ENCODE results near the gene ZNF232. TPM values are rescaled to one million over a fixed set of nuclear protein-coding genes. Genes with fewer than 3 reads are reported as not detected.
"Not testable (repeated sequence)": the region's sequence is repeated elsewhere in the genome, so short reads cannot be mapped to it uniquely, and the experiment has no call there.

ZNF232 gene
- total RNA-seq, 1 experiment from 2014 or later, result 7.5 TPM

GRCh38 chr17:5139458-5139732 lies 27.7 kb upstream of the ZNF232 start:
- POLR2A ChIA-PET, result no interaction called here
- Mint-ChIP-seq H3K4me1 (ENCODE audit: low read depth, unreplicated experiment) (no peaks in the 10 kb centered on the region), H3K27ac (ENCODE audit: unreplicated experiment) (no peak overlapping the region), H3K9me3 (ENCODE audit: unreplicated experiment) (no peaks in the 10 kb centered on the region), H3K36me3 (ENCODE audit: insufficient read depth, unreplicated experiment) (no peaks in the 10 kb centered on the region), H3K27me3 (ENCODE audit: insufficient read depth, unreplicated experiment) (no peaks in the 10 kb centered on the region), H3K4me3 (ENCODE audit: unreplicated experiment) (no peak overlapping the region)
- CTCF ChIA-PET, result no interaction called here
- no TSS peak for BruUV-seq (replicated peaks)
- H3K4me3 ChIP-seq (ENCODE audit: low read depth, low read length), result no peak overlapping the region
- no peak for TF ChIP-seq CTCF (IDR thresholded peaks at IDR 0.05; ENCODE audit: insufficient read depth in 1 of 2, low read depth in 1 of 2, low read length in 1 of 2, severe bottlenecking in 1 of 2, unreplicated experiment in 1 of 2)
- no peaks in the 10 kb centered on the region for H3K36me3 ChIP-seq (ENCODE audit: control insufficient read depth, insufficient read depth, low read length)
- H3K4me1 ChIP-seq, result no peaks in the 10 kb centered on the region
- intact Hi-C loops (cut with micrococcal nuclease; ENCODE audit: unreplicated experiment), result no loop called here
- no peaks in the 10 kb centered on the region for H3K9me3 ChIP-seq
- no peaks in the 10 kb centered on the region for H3K27me3 ChIP-seq (replicated peaks; ENCODE audit: control insufficient read depth, insufficient read depth, low read length)
- no peak for DNase-seq

DNA sequence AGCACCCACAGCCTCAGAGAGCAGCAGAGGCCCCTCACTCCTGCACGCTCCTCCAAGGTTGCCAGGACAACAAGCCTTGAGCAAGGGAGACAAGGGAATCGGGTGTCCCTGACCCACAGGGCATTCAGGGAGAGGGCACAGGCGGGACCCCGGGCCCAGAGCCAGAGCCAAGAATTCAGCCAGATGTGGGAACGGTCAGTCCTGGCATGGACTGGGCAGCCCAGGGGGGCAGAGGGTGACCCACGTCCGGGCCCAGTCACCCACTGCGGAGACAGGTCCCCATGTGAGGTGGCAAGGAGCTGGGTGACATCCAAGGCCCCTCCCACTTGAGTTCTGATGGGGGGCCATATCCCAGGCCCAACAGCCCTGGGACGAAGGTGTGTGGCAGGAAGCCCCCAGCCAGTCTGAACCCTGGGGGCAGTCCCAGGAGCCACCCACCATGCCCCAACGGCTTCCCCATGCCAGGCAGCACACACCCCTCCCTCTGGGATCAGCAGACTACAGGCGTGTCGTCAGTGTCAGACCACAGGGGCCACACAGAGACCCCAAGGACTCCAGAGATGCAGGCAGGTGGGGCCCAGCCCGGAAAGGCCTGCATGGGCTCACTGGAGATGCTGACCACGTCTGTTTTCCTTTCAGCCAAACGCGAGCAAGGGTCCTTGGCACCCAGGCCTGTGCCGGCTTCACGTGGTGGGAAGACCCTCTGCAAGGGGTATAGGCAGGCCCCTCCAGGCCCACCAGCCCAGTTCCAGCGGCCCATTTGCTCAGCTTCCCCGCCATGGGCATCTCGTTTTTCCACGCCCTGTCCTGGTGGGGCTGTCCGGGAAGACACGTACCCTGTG lies 27.2 kb upstream of the ZNF232 start:
- ChIA-PET POLR2A (no interaction called here), CTCF (no interaction called here)
- H3K4me3 Mint-ChIP-seq (ENCODE audit: unreplicated experiment), result no peak overlapping the region
- Histone ChIP-seq H3K9me3 (no peaks in the 10 kb centered on the region), H3K4me1 (no peaks in the 10 kb centered on the region), H3K4me3 (ENCODE audit: low read depth, low read length) (no peak overlapping the region), H3K27me3 (replicated peaks; ENCODE audit: control insufficient read depth, insufficient read depth, low read length) (no peaks in the 10 kb centered on the region), H3K36me3 (ENCODE audit: control insufficient read depth, insufficient read depth, low read length) (no peaks in the 10 kb centered on the region)
- no peaks in the 10 kb centered on the region for H3K9me3 Mint-ChIP-seq (ENCODE audit: unreplicated experiment)
- intact Hi-C loops (cut with micrococcal nuclease; ENCODE audit: unreplicated experiment), result no loop called here
- TF ChIP-seq CTCF (IDR thresholded peaks at IDR 0.05; ENCODE audit: insufficient read depth in 1 of 2, low read depth in 1 of 2, low read length in 1 of 2, severe bottlenecking in 1 of 2, unreplicated experiment in 1 of 2), result no peak
- no peak overlapping the region for H3K27ac Mint-ChIP-seq (ENCODE audit: unreplicated experiment)
- no peaks in the 10 kb centered on the region for H3K36me3 Mint-ChIP-seq (ENCODE audit: insufficient read depth, unreplicated experiment)
- no TSS peak for BruUV-seq (replicated peaks)
- H3K4me1 Mint-ChIP-seq (ENCODE audit: low read depth, unreplicated experiment), result no peaks in the 10 kb centered on the region
- no peak for DNase-seq
- H3K27me3 Mint-ChIP-seq (ENCODE audit: insufficient read depth, unreplicated experiment), result no peaks in the 10 kb centered on the region

- intact Hi-C loops (cut with micrococcal nuclease; ENCODE audit: unreplicated experiment); H3K4me3 Mint-ChIP-seq (ENCODE audit: unreplicated experiment): not testable (repeated sequence)
Observed at GRCh38 chr17:5138198-5138544, 26.5 kb upstream of the ZNF232 start.

DNA sequence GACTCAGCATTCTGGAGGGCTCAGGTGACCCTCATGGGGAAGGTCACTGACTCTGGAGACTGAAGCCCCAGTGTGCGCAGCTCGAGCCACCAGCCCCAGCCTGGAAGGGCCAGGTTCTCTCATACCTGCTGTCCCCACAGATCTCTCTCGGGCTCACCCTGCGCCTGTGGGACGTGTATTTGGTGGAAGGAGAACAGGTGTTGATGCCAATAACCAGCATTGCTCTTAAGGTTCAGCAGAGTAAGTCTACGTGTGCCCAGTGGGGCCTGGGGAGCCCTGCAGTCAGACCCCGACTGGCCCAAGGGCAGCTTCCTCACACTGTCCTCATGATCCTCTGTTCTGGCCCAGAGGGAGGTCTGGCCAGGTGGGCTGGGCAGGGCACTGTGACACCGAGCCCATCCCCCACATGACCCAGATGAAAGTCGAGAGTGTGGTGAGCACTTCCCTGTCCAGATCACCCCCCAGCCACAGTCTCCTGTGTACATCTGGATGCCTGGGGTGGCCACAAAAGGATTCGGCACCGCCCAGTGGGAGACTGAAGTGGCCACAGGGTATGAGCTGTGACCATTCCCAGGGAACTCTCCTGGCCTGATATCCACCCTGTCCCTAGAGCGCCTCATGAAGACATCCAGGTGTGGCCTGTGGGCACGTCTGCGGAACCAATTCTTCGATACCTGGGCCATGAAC lies 26.0 kb upstream of the ZNF232 start:
- POLR2A ChIA-PET; H3K36me3 ChIP-seq (ENCODE audit: control insufficient read depth, insufficient read depth, low read length); H3K27me3 ChIP-seq (replicated peaks; ENCODE audit: control insufficient read depth, insufficient read depth, low read length); DNase-seq; H3K36me3 Mint-ChIP-seq (ENCODE audit: insufficient read depth, unreplicated experiment); H3K4me3 ChIP-seq (ENCODE audit: low read depth, low read length); H3K9me3 Mint-ChIP-seq (ENCODE audit: unreplicated experiment); BruUV-seq (replicated peaks); H3K27me3 Mint-ChIP-seq (ENCODE audit: insufficient read depth, unreplicated experiment); intact Hi-C loops (cut with micrococcal nuclease; ENCODE audit: unreplicated experiment); H3K4me3 Mint-ChIP-seq (ENCODE audit: unreplicated experiment); CTCF ChIA-PET; H3K4me1 Mint-ChIP-seq (ENCODE audit: low read depth, unreplicated experiment); H3K9me3 ChIP-seq; H3K27ac Mint-ChIP-seq (ENCODE audit: unreplicated experiment); H3K4me1 ChIP-seq: not testable (repeated sequence)

More at GRCh38 chr17:5138198-5138544, 26.5 kb upstream of the ZNF232 start:
- H3K27me3 ChIP-seq (replicated peaks; ENCODE audit: control insufficient read depth, insufficient read depth, low read length); H3K4me3 ChIP-seq (ENCODE audit: low read depth, low read length); H3K4me1 ChIP-seq; CTCF ChIA-PET; POLR2A ChIA-PET; H3K27ac Mint-ChIP-seq (ENCODE audit: unreplicated experiment); H3K27me3 Mint-ChIP-seq (ENCODE audit: insufficient read depth, unreplicated experiment); H3K9me3 ChIP-seq; H3K4me1 Mint-ChIP-seq (ENCODE audit: low read depth, unreplicated experiment); H3K9me3 Mint-ChIP-seq (ENCODE audit: unreplicated experiment); DNase-seq; BruUV-seq (replicated peaks); H3K36me3 Mint-ChIP-seq (ENCODE audit: insufficient read depth, unreplicated experiment); H3K36me3 ChIP-seq (ENCODE audit: control insufficient read depth, insufficient read depth, low read length): not testable (repeated sequence)

DNA sequence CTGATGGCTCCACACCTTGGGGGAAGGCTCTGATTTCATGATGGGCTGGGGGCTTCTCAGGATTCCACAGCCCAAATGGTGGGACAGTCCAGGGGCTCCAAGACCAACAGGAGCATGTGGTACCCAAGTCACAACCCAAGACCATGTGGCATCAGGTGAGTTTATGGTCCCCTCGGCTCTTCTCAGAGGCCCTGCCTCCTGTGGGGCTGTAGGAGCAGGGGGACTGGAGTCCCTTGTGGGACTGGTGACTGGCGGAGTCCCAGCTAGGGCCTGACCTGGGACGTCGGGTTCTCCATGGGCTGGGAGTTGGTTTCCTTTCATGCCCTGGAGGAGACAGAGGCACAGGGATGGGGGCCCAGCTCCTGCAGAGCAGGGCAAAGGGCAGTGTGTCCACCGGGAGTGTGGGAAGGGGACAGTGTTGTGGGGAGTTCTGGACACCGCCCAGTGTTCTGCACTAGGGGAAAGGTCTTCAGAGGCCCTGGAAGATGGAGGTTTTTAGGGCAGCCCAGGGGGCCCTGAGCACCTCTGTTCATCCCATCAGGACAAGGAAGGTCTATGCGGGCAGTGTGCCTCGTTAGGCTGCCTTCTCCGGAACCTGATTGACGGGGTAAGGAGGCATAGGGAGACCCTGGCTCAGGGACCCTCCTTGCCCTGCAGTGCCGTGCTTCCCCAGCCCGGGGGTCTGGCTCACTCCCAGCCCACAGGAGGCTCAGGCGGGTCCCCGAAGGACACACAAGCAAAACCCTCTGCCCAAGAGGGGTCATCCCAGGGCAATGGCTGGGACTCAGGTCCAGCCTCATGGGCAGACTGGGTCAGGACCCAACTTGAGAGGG lies 25.1 kb upstream of the ZNF232 start:
- POLR2A ChIA-PET; BruUV-seq (replicated peaks); H3K4me3 Mint-ChIP-seq (ENCODE audit: unreplicated experiment): not testable (repeated sequence)

More for the DNA sequence above, 25.1 kb upstream of the ZNF232 start:
- intact Hi-C loops (cut with micrococcal nuclease; ENCODE audit: unreplicated experiment); H3K27me3 Mint-ChIP-seq (ENCODE audit: insufficient read depth, unreplicated experiment); H3K4me3 ChIP-seq (ENCODE audit: low read depth, low read length); CTCF ChIA-PET; H3K4me1 Mint-ChIP-seq (ENCODE audit: low read depth, unreplicated experiment); H3K4me1 ChIP-seq; DNase-seq; H3K36me3 Mint-ChIP-seq (ENCODE audit: insufficient read depth, unreplicated experiment); H3K27me3 ChIP-seq (replicated peaks; ENCODE audit: control insufficient read depth, insufficient read depth, low read length); H3K9me3 Mint-ChIP-seq (ENCODE audit: unreplicated experiment); H3K27ac Mint-ChIP-seq (ENCODE audit: unreplicated experiment); H3K9me3 ChIP-seq; H3K36me3 ChIP-seq (ENCODE audit: control insufficient read depth, insufficient read depth, low read length): not testable (repeated sequence)

Measured in Caco-2 (cell line).